ENCODE data around the gene SPACA9.
A peak's percentile ranks its signal among the peaks of the same experiment; 100 is the strongest.

The SPACA9 gene

GRCh38 chr9:132878695-132879456 lies at the start of gene SPACA9:
Gene SPACA9, plus strand, starts transcription at chr9:132878898. Its CDS starts 5,050 bp downstream, at chr9:132883948.
- peak; percentile 27 for DNase-seq

DNA sequence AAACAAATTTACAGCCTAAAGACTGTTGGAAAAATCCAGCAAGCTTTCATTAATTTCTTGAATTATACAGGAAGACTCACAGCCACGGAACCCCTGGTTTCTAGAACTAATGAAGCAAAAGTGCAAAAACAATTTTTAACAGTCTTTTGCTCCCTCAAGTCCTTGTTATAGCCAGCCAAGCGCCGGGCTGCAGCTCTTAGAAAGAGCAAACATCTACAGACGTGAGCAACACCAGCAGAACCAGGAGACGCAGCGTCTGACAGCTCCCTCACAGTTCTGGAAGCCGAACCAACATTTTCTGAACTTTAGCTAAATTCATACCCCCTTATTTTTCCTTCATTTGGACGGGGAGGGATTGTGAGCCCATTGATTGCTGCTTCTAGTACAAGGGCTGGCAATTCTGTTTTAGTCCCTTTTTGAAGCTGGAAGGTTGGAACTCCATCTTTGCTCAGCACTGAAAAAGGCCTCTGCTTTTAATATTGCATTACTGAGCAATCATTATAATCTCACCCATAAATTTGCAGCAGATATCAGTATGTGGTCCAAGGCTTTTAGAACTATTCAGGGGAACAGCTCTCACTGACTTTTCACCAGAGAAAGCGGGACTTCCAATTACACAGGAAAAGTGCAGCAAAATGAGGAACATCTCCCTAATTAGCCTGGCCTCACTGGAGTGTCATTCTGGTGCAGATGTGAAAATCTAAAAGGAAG lies 46.4 kb upstream of the SPACA9 start:
- DNase-seq, result no peak

- DNase-seq, result no peak
Measured at GRCh38 chr9:132833550-132834121, 45.1 kb upstream of the SPACA9 start.

- no peak for DNase-seq
Measured at GRCh38 chr9:132834343-132834742, 44.4 kb upstream of the SPACA9 start.

DNA sequence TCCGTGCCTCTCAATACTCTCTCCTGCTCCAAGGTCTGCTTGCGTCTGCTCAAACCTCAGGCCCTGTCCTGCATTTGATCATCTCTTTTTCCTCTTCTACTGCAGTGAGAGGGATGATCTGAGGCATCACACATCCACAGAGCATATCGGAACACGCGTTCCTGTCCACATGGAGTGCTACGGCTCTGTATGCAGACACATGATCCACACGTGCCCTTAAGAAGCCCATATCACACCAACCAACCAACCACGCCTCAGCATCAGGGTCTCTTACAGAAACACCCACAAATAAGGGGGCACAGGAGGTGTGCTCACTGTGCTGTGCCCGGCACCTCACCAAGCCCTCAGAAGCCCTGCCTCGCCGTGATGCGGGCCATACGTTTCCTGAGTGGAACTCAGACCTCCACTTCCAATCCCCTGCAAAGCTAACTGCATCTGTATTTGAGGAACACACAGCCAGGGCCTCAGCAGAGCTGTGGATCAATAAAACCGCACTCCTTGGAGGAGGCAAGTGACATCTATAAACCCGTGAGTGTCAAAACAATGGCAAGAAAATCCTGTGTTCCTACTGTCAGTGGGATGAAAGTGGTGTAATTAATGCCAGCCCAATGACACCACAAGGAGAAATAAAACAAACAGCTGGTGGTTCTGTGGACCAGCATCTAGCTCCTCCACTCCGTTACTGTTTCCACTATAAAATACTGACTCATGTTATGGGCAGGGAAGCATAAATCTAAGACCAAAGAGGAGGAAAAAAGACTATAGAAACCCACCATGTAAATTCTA lies 41.0 kb upstream of the SPACA9 start:
- no peak for DNase-seq

- DNase-seq, result no peak
Measured at GRCh38 chr9:132838291-132838690, 40.4 kb upstream of the SPACA9 start.

GRCh38 chr9:132840980-132841379 lies 37.7 kb upstream of the SPACA9 start:
- DNase-seq, result no peak

DNA sequence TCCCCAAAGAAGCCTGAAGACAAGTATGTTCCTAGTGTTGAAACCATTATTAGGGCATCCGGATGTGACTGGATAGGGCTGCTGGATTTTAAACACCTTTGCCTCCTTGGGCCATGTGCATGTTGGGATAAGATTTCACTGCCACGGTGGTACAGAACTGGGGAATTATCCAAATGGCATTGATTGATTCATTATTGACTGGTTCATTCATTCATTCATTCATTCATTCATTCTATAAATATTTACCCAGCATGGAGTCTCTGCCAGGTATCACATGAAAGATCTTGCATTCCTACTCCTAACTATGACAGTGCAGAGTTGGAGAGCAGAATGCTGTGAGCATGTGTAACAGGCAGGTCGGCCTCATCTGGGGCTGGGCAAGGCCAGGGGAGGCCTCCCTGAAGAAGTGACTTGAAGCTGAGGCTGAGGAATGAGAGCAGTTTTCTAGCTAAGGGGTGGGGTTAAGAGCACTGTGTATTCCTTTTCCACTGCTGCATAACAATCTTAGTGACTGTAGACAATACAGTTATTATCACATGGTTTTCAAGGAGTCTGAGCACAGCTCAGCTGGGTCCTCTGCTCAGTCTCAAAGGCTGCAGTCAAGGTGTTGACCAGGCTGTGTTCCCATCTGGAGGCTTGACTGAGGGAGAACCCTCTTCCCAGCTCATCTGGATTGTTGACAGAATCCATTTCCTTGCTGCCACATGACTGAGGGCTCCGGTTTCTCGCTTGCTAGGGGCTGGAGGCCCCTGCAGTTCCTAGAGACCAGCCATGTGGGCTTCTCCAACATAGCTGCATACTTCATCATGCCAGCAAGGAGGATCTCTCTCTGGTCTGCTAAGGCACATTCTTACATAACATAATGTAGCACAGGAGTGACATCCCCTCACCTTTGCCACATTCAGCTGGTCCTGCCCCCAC lies 36.3 kb upstream of the SPACA9 start:
- DNase-seq, result no peak

DNA sequence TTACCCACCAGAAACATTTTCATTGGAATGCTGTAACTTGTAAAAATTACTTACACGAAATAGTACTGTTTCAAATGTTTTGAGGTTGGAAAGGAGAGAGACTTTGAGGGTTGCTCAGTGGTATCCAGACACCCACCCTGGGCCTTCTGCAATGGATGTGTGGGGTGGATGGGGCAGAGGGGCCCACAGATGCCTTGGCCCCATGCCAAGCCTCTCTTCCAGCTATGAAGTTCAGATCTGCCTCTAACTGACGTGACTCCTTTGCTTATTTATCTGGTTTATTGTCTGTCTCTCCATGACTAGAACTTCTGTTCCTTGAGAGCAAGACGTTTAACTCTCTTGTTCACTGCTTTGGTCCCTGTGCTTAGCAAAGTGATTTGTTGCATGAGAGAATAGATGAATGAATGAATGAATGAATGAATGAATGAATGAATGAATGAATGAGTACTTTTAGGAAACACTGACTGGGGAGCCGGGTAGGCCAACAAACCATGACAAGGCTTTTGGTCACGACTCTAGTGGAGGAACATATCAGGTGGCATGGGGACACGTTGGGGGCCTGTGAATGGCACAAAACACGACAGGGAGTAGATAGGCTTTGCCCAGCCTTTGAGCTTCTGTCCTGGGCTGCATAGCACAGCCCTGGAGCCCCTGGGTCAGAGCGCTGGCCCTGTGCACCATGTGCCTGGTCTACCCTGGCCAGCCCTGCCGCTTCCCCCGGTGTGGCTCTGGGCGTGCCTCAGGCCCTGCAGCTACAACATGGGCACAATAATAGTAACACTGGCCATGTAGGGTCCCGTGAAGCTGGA lies 32.4 kb upstream of the SPACA9 start:
- no peak for DNase-seq

DNA sequence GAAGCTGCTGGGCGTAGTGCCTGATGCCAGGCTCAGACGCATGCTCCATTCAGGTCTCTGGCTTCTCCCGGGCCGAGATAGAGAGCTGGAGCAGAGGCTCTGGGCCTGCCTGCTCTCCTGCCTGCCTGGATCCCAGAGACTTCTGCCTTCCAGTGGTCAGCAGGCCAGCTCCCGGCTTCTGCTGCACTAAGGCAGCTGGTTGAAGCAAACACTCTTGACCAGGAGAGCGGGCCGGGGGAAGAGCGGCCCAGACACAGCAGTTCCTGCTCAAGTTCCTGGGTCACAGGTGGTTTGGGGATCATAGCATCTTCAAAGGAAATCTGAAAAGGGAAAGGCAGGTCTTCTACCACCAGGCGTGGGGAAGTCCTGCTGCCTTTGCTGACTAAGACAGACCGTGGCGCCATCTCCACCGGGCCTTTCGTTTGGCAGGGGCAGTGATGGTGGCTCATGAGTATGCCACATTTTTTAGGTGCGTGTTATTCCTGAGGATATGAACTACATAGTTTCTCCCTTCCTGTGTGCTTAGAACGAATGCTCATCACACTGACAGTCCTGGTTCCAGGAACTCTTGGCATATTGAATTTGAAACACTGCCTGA lies 31.7 kb upstream of the SPACA9 start:
- no peak for DNase-seq

DNA sequence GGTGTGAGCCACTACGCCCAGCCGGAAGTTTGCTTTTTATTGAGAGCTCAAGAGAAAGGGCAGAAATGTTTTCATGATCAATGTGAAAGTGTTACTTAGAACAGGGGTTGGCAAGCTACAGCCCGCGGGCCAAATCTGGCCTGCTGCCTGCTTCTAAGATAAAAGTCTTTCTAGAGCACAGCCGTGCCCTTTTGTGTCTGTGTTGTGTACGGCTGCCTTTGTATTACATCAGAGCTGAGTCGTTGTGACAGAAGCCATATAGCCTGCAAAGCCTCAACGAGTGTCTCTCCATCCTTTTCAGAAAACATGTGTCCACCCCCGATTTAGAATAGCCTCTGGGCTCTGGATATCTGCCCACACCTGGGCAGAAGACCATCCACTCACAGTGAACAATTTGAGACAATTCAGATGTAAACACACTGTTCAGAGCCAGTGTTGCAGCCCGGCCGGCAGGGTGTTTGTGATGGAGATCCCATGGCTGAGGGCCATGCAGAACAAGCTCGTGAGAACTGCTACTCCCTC lies 29.5 kb upstream of the SPACA9 start:
- no peak for DNase-seq

DNA sequence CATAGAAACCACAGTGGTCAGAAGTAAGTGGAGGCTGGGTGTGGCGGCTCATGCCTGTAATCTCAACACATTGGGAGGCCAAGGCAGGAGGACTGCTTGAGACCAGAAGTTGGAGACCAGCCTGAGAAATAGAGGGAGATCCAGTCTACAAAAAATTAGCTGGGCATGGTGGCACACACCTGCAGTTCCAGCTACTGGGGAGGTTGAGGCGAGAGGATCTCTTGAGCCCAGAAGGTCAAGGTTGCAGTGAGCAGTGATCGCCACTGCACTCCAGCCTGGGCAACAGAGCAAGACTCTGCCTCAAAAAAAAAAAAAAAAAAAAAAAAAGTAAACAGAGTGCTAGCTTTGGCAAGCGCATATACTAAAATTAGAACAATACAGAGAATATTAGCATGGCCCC lies 25.2 kb upstream of the SPACA9 start:
- no peak for DNase-seq

DNA sequence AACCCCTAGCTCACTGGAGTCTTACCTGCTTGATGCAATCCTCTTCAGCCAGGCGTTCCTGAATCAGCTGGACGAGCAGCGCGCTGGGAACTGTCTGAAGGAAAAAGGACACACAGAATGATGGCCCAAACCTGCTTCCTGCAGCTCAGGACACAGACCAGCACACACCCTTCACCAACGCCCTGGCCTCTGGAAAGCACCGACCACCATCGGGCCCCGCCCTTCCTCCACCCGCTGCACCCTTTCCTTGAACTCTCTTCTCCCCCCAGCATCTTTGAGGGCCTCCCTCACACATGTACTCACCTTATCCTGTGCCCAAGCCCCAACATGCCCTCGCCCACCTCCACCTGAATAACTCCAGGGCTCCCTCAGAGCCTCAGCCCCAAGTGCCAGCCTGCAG lies 23.9 kb upstream of the SPACA9 start:
- no peak for DNase-seq

- no peak for DNase-seq
Measured at GRCh38 chr9:132855904-132856303, 22.8 kb upstream of the SPACA9 start.

DNA sequence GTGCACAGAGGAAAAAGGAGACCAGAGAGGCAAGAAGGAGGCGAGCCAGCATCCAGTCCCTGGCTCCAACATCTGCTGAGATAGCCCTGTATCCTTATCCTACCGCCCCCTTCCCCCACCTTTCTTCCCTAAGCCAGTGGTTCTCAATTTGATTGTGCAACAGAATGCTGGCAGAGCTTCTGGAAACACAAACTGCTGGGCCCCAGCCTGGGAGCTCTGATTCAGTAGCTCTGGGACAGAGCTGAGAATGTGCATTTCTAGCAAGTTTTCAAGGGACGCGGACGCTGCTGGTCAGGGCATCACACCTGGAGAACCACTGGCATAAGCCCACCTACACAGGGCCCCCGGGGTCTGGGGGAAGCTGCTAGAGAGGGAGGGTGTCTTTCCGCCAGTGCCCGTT lies 21.7 kb upstream of the SPACA9 start:
- no peak for DNase-seq

DNA sequence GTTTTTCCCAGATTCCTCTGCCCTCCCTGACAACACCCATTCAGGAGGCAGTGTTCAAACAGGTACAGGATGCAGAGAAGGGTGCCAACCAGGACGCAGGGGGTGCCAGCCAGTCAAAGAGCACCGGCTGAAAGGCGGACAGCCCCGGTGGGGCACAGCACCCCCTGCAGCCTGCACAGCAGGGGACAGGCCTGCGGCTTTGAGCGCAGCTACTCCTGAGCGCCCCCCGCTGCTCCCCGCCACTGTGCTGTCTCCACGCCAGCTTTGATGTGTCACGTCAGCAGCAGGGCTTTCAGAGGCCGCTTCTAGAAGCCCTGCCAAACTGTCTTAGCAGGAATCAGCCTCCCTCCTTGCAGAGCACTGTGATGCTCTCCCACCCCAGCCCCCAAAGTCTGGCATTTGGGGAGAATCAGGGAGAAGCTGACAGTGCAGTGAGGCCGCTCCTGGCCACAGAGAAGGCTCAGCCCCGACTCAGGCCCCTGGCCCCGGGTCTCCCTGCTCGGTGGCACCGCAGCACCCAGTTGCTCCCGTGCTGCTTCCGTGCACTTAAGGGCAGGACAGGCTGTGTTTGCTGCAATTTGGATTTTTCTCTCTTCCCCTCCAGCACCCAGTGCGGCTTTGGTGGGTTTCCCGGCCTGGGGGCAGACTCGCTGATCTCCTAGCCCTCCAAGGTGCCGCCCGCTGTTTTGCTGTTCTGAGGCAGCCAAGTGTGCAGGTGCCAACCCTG lies 20.9 kb upstream of the SPACA9 start:
- no peak for DNase-seq

- no peak for DNase-seq
Measured at GRCh38 chr9:132858751-132859150, 19.9 kb upstream of the SPACA9 start.

DNA sequence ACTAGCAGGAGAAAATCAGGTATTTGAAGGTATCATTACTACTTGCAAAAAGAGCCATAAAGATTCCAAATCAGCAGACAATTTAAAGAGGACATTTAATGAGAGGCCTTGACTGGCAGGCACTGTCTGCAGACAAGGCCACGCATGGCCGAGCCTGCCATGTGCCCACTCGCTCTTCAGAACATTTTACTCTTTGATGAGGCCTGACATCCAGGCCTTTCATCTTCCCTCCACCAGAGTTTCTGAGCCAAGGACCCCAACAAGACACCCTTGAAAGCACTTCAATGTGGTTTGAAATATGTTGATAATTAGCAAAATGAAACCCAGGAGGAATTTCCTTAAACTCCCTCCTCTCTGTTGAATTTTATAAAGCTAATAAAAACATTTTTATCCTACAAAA lies 17.0 kb upstream of the SPACA9 start:
- no peak for DNase-seq

GRCh38 chr9:132862533-132862932 lies 16.2 kb upstream of the SPACA9 start:
- no peak for DNase-seq

GRCh38 chr9:132863096-132863495 lies 15.6 kb upstream of the SPACA9 start:
- no peak for DNase-seq
